ENCODE measurements around the gene CBFB. TPM values are rescaled to one million over a fixed set of nuclear protein-coding genes. Genes with fewer than 3 reads are reported as not detected.

CBFB gene
- total and polyA plus RNA-seq, 2 of the 13 experiments (the other 11 are each of a cell fraction or from before 2014, with no cell fraction given) = 22.1 to 70.8 TPM

- TF ChIP-seq XBP1 (CRISPR knock-in tag; IDR thresholded peaks at IDR 0.05) (no peak), ONECUT2 (CRISPR knock-in tag; IDR thresholded peaks at IDR 0.05) (0 out of 2 replicates have a peak, but pooled peaks have one; percentile 34), JDP2 (CRISPR knock-in tag; IDR thresholded peaks at IDR 0.05; ENCODE audit: borderline replicate concordance) (no peak), ISX (CRISPR knock-in tag; conservative IDR thresholded peaks at IDR 0.05) (peak; percentile 91), GATA4 (IDR thresholded peaks at IDR 0.05; ENCODE audit: borderline replicate concordance, low read depth) (peak; percentile 72; the same call in 1 of the 2 replicates), ZKSCAN8 (CRISPR knock-in tag; IDR thresholded peaks at IDR 0.05; ENCODE audit: borderline replicate concordance) (no peak), ZNF747 (CRISPR knock-in tag; IDR thresholded peaks at IDR 0.05; ENCODE audit: borderline replicate concordance) (peak; percentile 93), HMG20B (CRISPR knock-in tag; conservative IDR thresholded peaks at IDR 0.05) (no peak), HNF4A (CRISPR knock-in tag; IDR thresholded peaks at IDR 0.05) (peak; percentile 39; the same call in 1 of the 2 replicates), SRY (CRISPR knock-in tag; IDR thresholded peaks at IDR 0.05) (peak; percentile 67; the same call in 1 of the 2 replicates), PATZ1 (CRISPR knock-in tag; IDR thresholded peaks at IDR 0.05) (peak; percentile 50; the same call in 1 of the 2 replicates), TGIF2 (CRISPR knock-in tag; IDR thresholded peaks at IDR 0.05) (peak; percentile 83; the same call in 1 of the 2 replicates), MYC (CRISPR knock-in tag; IDR thresholded peaks at IDR 0.05; ENCODE audit: borderline replicate concordance) (peak; percentile 90), ZNF282 (IDR thresholded peaks at IDR 0.05; ENCODE audit: partially characterized antibody) (no peak), ZNF512 (CRISPR knock-in tag; IDR thresholded peaks at IDR 0.05) (no peak), ELF3 (CRISPR knock-in tag; IDR thresholded peaks at IDR 0.05) (peak; percentile 83), ZNF614 (CRISPR knock-in tag; IDR thresholded peaks at IDR 0.05; ENCODE audit: borderline replicate concordance) (peak; percentile 54; the same call in 1 of the 2 replicates), ADNP (CRISPR knock-in tag; IDR thresholded peaks at IDR 0.05) (no peak)
- TF ChIP-seq, protein P1, sequence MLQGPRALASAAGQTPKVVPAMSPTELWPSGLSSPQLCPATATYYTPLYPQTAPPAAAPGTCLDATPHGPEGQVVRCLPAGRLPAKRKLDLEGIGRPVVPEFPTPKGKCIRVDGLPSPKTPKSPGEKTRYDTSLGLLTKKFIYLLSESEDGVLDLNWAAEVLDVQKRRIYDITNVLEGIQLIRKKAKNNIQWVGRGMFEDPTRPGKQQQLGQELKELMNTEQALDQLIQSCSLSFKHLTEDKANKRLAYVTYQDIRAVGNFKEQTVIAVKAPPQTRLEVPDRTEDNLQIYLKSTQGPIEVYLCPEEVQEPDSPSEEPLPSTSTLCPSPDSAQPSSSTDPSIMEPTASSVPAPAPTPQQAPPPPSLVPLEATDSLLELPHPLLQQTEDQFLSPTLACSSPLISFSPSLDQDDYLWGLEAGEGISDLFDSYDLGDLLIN (CRISPR knock-in tag; IDR thresholded peaks at IDR 0.05; ENCODE audit: borderline replicate concordance) = peak; percentile 64; the same call in 1 of the 2 replicates
- TF ChIP-seq, protein P2, sequence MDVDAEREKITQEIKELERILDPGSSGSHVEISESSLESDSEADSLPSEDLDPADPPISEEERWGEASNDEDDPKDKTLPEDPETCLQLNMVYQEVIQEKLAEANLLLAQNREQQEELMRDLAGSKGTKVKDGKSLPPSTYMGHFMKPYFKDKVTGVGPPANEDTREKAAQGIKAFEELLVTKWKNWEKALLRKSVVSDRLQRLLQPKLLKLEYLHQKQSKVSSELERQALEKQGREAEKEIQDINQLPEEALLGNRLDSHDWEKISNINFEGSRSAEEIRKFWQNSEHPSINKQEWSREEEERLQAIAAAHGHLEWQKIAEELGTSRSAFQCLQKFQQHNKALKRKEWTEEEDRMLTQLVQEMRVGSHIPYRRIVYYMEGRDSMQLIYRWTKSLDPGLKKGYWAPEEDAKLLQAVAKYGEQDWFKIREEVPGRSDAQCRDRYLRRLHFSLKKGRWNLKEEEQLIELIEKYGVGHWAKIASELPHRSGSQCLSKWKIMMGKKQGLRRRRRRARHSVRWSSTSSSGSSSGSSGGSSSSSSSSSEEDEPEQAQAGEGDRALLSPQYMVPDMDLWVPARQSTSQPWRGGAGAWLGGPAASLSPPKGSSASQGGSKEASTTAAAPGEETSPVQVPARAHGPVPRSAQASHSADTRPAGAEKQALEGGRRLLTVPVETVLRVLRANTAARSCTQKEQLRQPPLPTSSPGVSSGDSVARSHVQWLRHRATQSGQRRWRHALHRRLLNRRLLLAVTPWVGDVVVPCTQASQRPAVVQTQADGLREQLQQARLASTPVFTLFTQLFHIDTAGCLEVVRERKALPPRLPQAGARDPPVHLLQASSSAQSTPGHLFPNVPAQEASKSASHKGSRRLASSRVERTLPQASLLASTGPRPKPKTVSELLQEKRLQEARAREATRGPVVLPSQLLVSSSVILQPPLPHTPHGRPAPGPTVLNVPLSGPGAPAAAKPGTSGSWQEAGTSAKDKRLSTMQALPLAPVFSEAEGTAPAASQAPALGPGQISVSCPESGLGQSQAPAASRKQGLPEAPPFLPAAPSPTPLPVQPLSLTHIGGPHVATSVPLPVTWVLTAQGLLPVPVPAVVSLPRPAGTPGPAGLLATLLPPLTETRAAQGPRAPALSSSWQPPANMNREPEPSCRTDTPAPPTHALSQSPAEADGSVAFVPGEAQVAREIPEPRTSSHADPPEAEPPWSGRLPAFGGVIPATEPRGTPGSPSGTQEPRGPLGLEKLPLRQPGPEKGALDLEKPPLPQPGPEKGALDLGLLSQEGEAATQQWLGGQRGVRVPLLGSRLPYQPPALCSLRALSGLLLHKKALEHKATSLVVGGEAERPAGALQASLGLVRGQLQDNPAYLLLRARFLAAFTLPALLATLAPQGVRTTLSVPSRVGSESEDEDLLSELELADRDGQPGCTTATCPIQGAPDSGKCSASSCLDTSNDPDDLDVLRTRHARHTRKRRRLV (CRISPR knock-in tag; IDR thresholded peaks at IDR 0.05) = no peak
- TF ChIP-seq, protein P3, sequence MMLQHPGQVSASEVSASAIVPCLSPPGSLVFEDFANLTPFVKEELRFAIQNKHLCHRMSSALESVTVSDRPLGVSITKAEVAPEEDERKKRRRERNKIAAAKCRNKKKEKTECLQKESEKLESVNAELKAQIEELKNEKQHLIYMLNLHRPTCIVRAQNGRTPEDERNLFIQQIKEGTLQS (CRISPR knock-in tag; IDR thresholded peaks at IDR 0.05) = peak; percentile 38; the same call in 1 of the 2 replicates
Observed at GRCh38 chr16:67028696-67029253, at the start of gene CBFB (continued).
